Smooth muscle cell (in vitro differentiated cells): ENCODE results near the gene TUBB2B. TPM values are rescaled to one million over a fixed set of nuclear protein-coding genes. Genes with fewer than 3 reads are reported as not detected.
"Not testable (repeated sequence)": the region's sequence is repeated elsewhere in the genome, so short reads cannot be mapped to it uniquely, and the experiment has no call there.

ENCODE experiments used
- DNase-seq: peaks from one replicate; lab custom pipeline; 2025; ENCODE audit not compliant: unreplicated experiment; lab: John Stamatoyannopoulos, UW
- H2AFZ ChIP-seq: fragments of 200-600 bp; sonication (generic); 2 replicates; pipeline ENCODE4 v1.6.0; 2016; ENCODE audit warnings: antibody characterized with exemption, low read depth, mild to moderate bottlenecking
- H3F3A ChIP-seq: fragments of 200-600 bp; sonication (generic); 2 replicates; pipeline ENCODE4 v1.6.0; 2017; ENCODE audit warnings: antibody characterized with exemption, low read depth
- H3K27ac ChIP-seq: fragments of 200-600 bp; sonication (generic); 2 replicates; pipeline ENCODE4 v1.5.1; 2016; ENCODE audit warnings: low read depth, mild to moderate bottlenecking
- H3K27me3 ChIP-seq: fragments of 200-600 bp; sonication (generic); 2 replicates; pipeline ENCODE4 v1.6.1; 2016; ENCODE audit warnings: low read depth, mild to moderate bottlenecking
- H3K36me3 ChIP-seq: fragments of 200-600 bp; sonication (generic); 2 replicates; pipeline ENCODE4 v1.5.1; 2016; ENCODE audit warnings: low read depth
- H3K4me1 ChIP-seq: fragments of 200-600 bp; sonication (generic); 2 replicates; pipeline ENCODE4 v1.5.1; 2016; ENCODE audit warnings: low read depth
- H3K4me2 ChIP-seq: fragments of 200-600 bp; sonication (generic); 2 replicates; pipeline ENCODE4 v1.6.0; 2016; ENCODE audit warnings: mild to moderate bottlenecking
- H3K4me3 ChIP-seq: fragments of 200-600 bp; sonication (generic); 2 replicates; pipeline ENCODE4 v1.5.1; 2016; ENCODE audit warnings: mild to moderate bottlenecking
- H3K79me2 ChIP-seq: fragments of 200-600 bp; sonication (generic); 2 replicates; pipeline ENCODE4 v1.6.0; 2016; ENCODE audit warnings: low read depth, mild to moderate bottlenecking
- H3K9ac ChIP-seq: fragments of 200-600 bp; sonication (generic); 2 replicates; pipeline ENCODE4 v1.6.0; 2016; ENCODE audit warnings: low read depth
- H3K9me3 ChIP-seq: fragments of 200-600 bp; sonication (generic); replicated peaks from 2 replicates; pipeline ENCODE4 v1.5.1; 2016; ENCODE audit warnings: low read depth
- H4K20me1 ChIP-seq: fragments of 200-600 bp; sonication (generic); 2 replicates; pipeline ENCODE4 v1.6.0; 2016; ENCODE audit warnings: low read depth
- WGBS: methylation state at CpG from one replicate; pipeline ENCODE4 v1.1.7; 2016; ENCODE audit warnings: low lambda C conversion rate; 5-methylcytosine and 5-hydroxymethylcytosine counted together
- polyA plus RNA-seq: library from polyadenylated mRNA; unstranded; fragments of >200 nt; fragmentation: Nextera tagmentation; extraction: Ambion mirVana; gene quantifications from 2 replicates; pipeline ENCODE4 v1.2.1, GENCODE V29; 2016
- total RNA-seq: library from RNA; depleted of rRNA; stranded (reverse); fragments of >200 nt; gene quantifications from 2 replicates; pipeline ENCODE4 v1.2.3, GENCODE V29; 2014
- TF ChIP-seq, protein P1 (sequence below): fragments of 200-600 bp; sonication (generic); IDR thresholded peaks from 2 replicates; pipeline ENCODE4 v1.5.1; 2017; ENCODE audit warnings: borderline replicate concordance, mild to moderate bottlenecking, antibody characterized with exemption; ENCODE audit not compliant: insufficient read depth, poor library complexity, severe bottlenecking

Gene TUBB2B
- total and polyA plus RNA-seq, 2 experiments from 2014 or later: 22.7 to 62.1 TPM

DNA sequence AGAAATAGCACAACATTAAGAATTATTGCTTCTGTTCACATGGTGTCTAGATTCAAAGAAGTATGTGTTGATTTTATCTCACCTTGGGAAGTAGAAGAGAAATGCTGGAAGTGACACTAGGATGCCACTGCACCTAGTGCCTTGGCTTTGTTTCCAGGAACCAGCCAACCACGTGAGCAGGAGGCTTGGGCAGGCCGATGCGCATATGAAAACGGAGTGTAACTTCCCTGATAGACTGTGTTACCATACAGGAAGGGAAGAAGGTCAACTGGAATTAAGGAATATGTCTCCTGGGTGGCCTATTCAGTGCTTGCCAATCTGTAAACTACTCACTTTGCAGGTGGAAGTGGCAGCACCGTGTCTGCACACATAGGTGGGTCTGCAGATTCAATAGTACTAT, 28.1 kb downstream of the TUBB2B start:
- WGBS: 94% methylated on average over 5 of the region's 5 CpGs
- Histone ChIP-seq H3K9ac (no peak overlapping the region), H3K4me2 (no peak overlapping the region), H3K4me3 (no peak overlapping the region), H4K20me1 (no peaks in the 10 kb centered on the region), H3K79me2 (no peaks in the 10 kb centered on the region), H3K27me3 (no peaks in the 10 kb centered on the region), H3F3A (peaks cover 8% of the 10 kb centered on the region), H3K9me3 (no peaks in the 10 kb centered on the region), H3K36me3 (no peaks in the 10 kb centered on the region), H2AFZ (no peak overlapping the region), H3K4me1 (peaks cover 21% of the 10 kb centered on the region), H3K27ac (no peak overlapping the region)
- DNase-seq: no peak
- TF ChIP-seq, protein P1, sequence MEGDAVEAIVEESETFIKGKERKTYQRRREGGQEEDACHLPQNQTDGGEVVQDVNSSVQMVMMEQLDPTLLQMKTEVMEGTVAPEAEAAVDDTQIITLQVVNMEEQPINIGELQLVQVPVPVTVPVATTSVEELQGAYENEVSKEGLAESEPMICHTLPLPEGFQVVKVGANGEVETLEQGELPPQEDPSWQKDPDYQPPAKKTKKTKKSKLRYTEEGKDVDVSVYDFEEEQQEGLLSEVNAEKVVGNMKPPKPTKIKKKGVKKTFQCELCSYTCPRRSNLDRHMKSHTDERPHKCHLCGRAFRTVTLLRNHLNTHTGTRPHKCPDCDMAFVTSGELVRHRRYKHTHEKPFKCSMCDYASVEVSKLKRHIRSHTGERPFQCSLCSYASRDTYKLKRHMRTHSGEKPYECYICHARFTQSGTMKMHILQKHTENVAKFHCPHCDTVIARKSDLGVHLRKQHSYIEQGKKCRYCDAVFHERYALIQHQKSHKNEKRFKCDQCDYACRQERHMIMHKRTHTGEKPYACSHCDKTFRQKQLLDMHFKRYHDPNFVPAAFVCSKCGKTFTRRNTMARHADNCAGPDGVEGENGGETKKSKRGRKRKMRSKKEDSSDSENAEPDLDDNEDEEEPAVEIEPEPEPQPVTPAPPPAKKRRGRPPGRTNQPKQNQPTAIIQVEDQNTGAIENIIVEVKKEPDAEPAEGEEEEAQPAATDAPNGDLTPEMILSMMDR: no peak

DNA sequence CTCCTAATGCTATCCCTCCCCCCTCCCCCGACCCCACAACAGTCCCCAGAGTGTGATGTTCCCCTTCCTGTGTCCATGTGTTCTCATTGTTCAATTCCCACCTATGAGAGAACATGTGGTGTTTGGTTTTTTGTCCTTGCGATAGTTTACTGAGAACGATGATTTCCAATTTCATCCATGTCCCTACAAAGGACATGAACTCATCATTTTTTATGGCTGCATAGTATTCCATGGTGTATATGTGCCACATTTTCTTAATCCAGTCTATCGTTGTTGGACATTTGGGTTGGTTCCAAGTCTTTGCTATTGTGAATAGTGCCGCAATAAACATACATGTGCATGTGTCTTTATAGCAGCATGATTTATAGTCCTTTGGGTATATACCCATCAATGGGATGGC, 29.7 kb downstream of the TUBB2B start:
- peaks cover 21% of the 10 kb centered on the region for H3K4me1 ChIP-seq
- not testable (repeated sequence) for H3K27me3 ChIP-seq, H4K20me1 ChIP-seq, H3K9ac ChIP-seq, H3K79me2 ChIP-seq, H3K4me2 ChIP-seq, H3K36me3 ChIP-seq, H3K27ac ChIP-seq, H3K9me3 ChIP-seq, H2AFZ ChIP-seq, H3K4me3 ChIP-seq, DNase-seq, H3F3A ChIP-seq
- 89% methylated on average over 4 of the region's 5 CpGs for WGBS

DNA sequence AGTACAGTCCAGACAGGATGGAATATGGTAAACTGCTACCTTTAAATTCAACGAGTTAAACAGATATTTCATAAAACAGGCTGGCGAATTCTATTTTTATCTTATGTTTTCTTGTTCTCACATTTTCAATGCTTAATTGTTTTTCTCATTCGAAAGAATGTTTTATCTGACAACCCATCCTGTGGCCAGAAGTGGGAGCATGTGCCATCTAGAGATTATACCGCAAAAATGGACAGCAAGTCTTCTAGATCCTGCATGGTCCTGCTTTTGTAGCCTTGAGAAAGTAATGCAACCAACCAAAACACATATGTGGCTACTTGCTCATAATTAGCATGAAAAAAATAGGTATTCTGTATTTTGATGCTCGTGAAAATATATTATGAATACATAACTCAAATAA, 30.7 kb downstream of the TUBB2B start:
- H3K9me3 ChIP-seq: no peaks in the 10 kb centered on the region
- H3K4me1 ChIP-seq: peaks cover 18% of the 10 kb centered on the region
- TF ChIP-seq, protein P1: no peak
- no peak for DNase-seq
- H3K27ac ChIP-seq: no peak overlapping the region
- H2AFZ ChIP-seq: no peak overlapping the region
- 94% methylated on average over 5 of the region's 5 CpGs for WGBS
- no peaks in the 10 kb centered on the region for H3K79me2 ChIP-seq
- no peaks in the 10 kb centered on the region for H3F3A ChIP-seq
- H3K36me3 ChIP-seq: no peaks in the 10 kb centered on the region
- no peaks in the 10 kb centered on the region for H3K27me3 ChIP-seq
- no peak overlapping the region for H3K9ac ChIP-seq
- H3K4me3 ChIP-seq: no peak overlapping the region
- no peak overlapping the region for H3K4me2 ChIP-seq
- H4K20me1 ChIP-seq: no peaks in the 10 kb centered on the region

DNA sequence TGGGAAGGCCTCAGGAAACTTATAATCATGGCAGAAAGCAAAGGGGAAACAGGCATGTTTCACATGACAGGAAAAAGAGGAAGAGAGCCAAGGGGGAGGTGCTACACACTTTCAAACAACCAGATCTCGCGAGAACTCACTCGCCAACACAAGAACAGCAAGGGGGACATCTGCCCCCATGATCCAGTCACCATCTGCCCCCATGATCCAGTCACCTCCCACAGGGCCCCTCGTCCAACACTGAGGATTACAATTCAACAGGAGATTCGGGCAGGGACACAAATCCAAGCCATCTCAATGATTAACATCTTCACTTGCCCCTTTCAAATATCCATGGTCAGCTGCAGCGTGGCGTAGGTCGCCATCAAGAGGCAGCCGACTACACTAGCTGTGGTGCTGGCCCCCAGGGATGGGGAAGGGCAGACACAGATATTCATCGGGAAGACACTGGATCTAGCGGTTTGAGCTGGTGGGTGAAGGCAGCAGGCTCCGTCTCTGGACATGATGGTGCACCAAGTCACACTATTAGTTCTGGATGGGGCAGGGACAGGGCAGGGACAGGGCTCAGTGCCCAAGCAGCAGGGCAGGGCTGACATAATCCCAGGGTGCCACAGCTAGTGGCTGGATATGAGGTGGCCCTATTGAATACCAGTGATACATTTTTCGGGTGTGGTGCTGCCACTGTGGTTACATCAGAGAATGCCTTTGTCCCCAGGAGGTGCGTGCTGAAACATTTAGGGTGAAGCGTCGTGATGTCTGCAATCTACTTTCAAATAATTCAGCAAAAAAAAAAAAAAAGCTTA, 31.6 kb downstream of the TUBB2B start:
- Histone ChIP-seq H3F3A (no peaks in the 10 kb centered on the region), H3K4me3 (no peak overlapping the region), H3K4me2 (no peak overlapping the region), H3K9me3 (no peaks in the 10 kb centered on the region), H4K20me1 (no peaks in the 10 kb centered on the region), H3K36me3 (no peaks in the 10 kb centered on the region), H3K9ac (no peak overlapping the region), H3K79me2 (no peaks in the 10 kb centered on the region), H3K4me1 (peaks cover 18% of the 10 kb centered on the region), H3K27ac (no peak overlapping the region), H2AFZ (no peak overlapping the region), H3K27me3 (no peaks in the 10 kb centered on the region)
- DNase-seq: no peak
- 71% methylated on average over 16 of the region's 16 CpGs for WGBS
- TF ChIP-seq, protein P1: no peak
